Endothelial cell of umbilical vein (primary cell): ENCODE data around the gene CADPS. TPM values are rescaled to one million over a fixed set of nuclear protein-coding genes. Genes with fewer than 3 reads are reported as not detected.

Source experiments
- BruUV-seq: library from RNA; stranded (reverse); fragments of 400-500 nt; replicated peaks from 2 replicates; lab custom pipeline; 2021; lab: Mats Ljungman, UMichigan
- CTCF ChIA-PET: fragments of 300-600, 350-600 bp; sonication (Branson Sonifier 250); formaldehyde crosslinking; loops from one replicate; lab custom pipeline; 2021; ENCODE audit warnings: antibody characterized with exemption, inconsistent platforms; lab: Charles Lee
- POLR2A ChIA-PET: fragments of 300-600, 350-600 bp; sonication (Branson Sonifier 250); formaldehyde crosslinking; loops from one replicate; lab custom pipeline; 2021; ENCODE audit warnings: antibody characterized with exemption, inconsistent platforms; lab: Charles Lee
- DNase-seq: peaks from one replicate; pipeline ENCODE4 v3.0.0-alpha.2; 2011; ENCODE audit warnings: low read depth, low spot score
- FAIRE-seq: peaks from 2 replicates; lab custom pipeline; 2011; peaks lifted over from hg19 to GRCh38; lab: Jason Lieb, UNC
- H2AFZ ChIP-seq: 2 replicates; pipeline ENCODE4 v1.6.0; 2012; ENCODE audit warnings: low read depth, low read length, control low read depth, inconsistent platforms
- H3K27ac ChIP-seq: 2 replicates; pipeline ENCODE4 v1.5.1; 2011; ENCODE audit warnings: low read depth, mild to moderate bottlenecking, control low read depth, low read length, moderate library complexity; ENCODE audit not compliant: insufficient read depth
- H3K27me3 ChIP-seq, 2 experiments: 2 replicates each; pipeline versions ENCODE4 v1.6.0 to v1.6.1; 2011; ENCODE audit warnings: low read length in 2 of 2, mixed read lengths in 1 of 2; ENCODE audit not compliant: control insufficient read depth in 2 of 2, insufficient read depth in 2 of 2
- H3K36me3 ChIP-seq, 2 experiments: 2 replicates in 1 of 2; 3 replicates in 1 of 2; pipeline ENCODE4 v1.5.1; 2011; ENCODE audit warnings: low read length in 2 of 2, mild to moderate bottlenecking in 1 of 2, moderate library complexity in 1 of 2; ENCODE audit not compliant: control insufficient read depth in 2 of 2, insufficient read depth in 2 of 2; ENCODE audit errors: extremely low read depth in 1 of 2
- H3K4me1 ChIP-seq: 3 replicates; pipeline ENCODE4 v1.5.1; 2011; ENCODE audit warnings: mild to moderate bottlenecking, low read length; ENCODE audit not compliant: control insufficient read depth, insufficient read depth; ENCODE audit errors: extremely low read depth
- H3K4me2 ChIP-seq: 2 replicates; pipeline ENCODE4 v1.6.1; 2011; ENCODE audit warnings: low read length, control low read depth, mixed read lengths; ENCODE audit not compliant: insufficient read depth
- H3K4me3 ChIP-seq, 3 experiments: fragments of 200-600 bp in 1 of 3; sonication (generic), shearing (Covaris generic) in 1 of 3; replicated peaks in 1 of 3; 2 replicates each; pipeline ENCODE4 v1.5.1; 2011 to 2016; ENCODE audit warnings: control low read depth in 3 of 3, low read length in 3 of 3, mild to moderate bottlenecking in 2 of 3, inconsistent platforms in 1 of 3, low read depth in 1 of 3, moderate library complexity in 1 of 3; ENCODE audit not compliant: insufficient read depth in 1 of 3
- H3K79me2 ChIP-seq: 2 replicates; pipeline ENCODE4 v1.6.0; 2012; ENCODE audit warnings: low read length, inconsistent platforms; ENCODE audit not compliant: control insufficient read depth, insufficient read depth
- H3K9ac ChIP-seq: replicated peaks from 2 replicates; pipeline ENCODE3; 2011; ENCODE audit warnings: low read length, control low read depth; ENCODE audit not compliant: insufficient read depth; ENCODE audit errors: extremely low read depth
- H3K9me1 ChIP-seq: replicated peaks from 3 replicates; pipeline ENCODE4 v1.6.0; 2011; ENCODE audit warnings: mild to moderate bottlenecking, low read length; ENCODE audit not compliant: control insufficient read depth, insufficient read depth; ENCODE audit errors: extremely low read depth
- H3K9me3 ChIP-seq: replicated peaks from 2 replicates; pipeline ENCODE4 v1.5.1; 2012; ENCODE audit warnings: low read length, inconsistent platforms; ENCODE audit not compliant: control insufficient read depth, insufficient read depth
- H4K20me1 ChIP-seq: replicated peaks from 2 replicates; pipeline ENCODE3; 2011; ENCODE audit warnings: mild to moderate bottlenecking, low read length; ENCODE audit not compliant: control insufficient read depth, insufficient read depth; ENCODE audit errors: extremely low read depth
- CTCF ChIP-seq, 2 donors: IDR thresholded peaks; 1 replicate in 1 of 2; 2 replicates in 1 of 2; pipeline ENCODE4 v1.5.1; 2011; ENCODE audit warnings: low read length in 2 of 2, mild to moderate bottlenecking in 2 of 2, moderate library complexity in 2 of 2, control low read depth in 1 of 2, inconsistent platforms in 1 of 2, low read depth in 1 of 2; ENCODE audit not compliant: insufficient read depth in 1 of 2; ENCODE audit errors: extremely low read depth in 1 of 2
- EZH2 ChIP-seq: IDR thresholded peaks from 2 replicates; pipeline ENCODE4 v1.6.1; 2012; ENCODE audit warnings: borderline replicate concordance, low read depth, mild to moderate bottlenecking, moderate library complexity, low read length, inconsistent platforms; ENCODE audit not compliant: severe bottlenecking
- FOS ChIP-seq: IDR thresholded peaks from 2 replicates; pipeline ENCODE4 v1.6.1; 2011; ENCODE audit warnings: mild to moderate bottlenecking, low read length, moderate library complexity, borderline replicate concordance; ENCODE audit not compliant: insufficient read depth
- GATA2 ChIP-seq: IDR thresholded peaks from 2 replicates; pipeline ENCODE4 v1.7.0; 2011; ENCODE audit warnings: low read depth, mild to moderate bottlenecking, moderate library complexity, mixed read lengths, low read length; ENCODE audit not compliant: insufficient read length, insufficient read depth
- JUN ChIP-seq: IDR thresholded peaks from 2 replicates; pipeline ENCODE4 v1.6.1; 2011; ENCODE audit warnings: borderline replicate concordance, low read depth; ENCODE audit not compliant: insufficient read length, insufficient read depth
- MAX ChIP-seq: IDR thresholded peaks from 2 replicates; pipeline ENCODE4 v1.6.1; 2011; ENCODE audit not compliant: insufficient read depth, insufficient read length
- MYC ChIP-seq: IDR thresholded peaks from one replicate; pipeline ENCODE4 v1.6.1; 2011; ENCODE audit warnings: mild to moderate bottlenecking, low read depth, low read length
- POLR2A ChIP-seq: IDR thresholded peaks from 2 replicates; pipeline ENCODE4 v1.6.1; 2012; ENCODE audit warnings: low read depth, mild to moderate bottlenecking, control low read depth, low read length
- POLR2AphosphoS5 ChIP-seq: IDR thresholded peaks from 2 replicates; pipeline ENCODE4 v1.6.1; 2012; ENCODE audit warnings: low read depth, mild to moderate bottlenecking, control low read depth, low read length, moderate library complexity; ENCODE audit not compliant: insufficient read depth
- dilution Hi-C: fragments of 300-500 bp; cut with MboI; formaldehyde crosslinking; loops from one replicate; pipeline ENCODE4 v1.15.0; 2019; ENCODE audit warnings: low sequenced_read_pairs; ENCODE audit not compliant: extremely low pct_ligation_motif_present
- intact Hi-C: fragments of 100-400 bp; cut with micrococcal nuclease; formaldehyde crosslinking; loops from one replicate; pipeline ENCODE4 v1.10.0; 2022
- polyA plus RNA-seq, 4 experiments: library from polyadenylated mRNA; depleted of rRNA in 3 of 4; stranded (reverse) in 3 of 4; unstranded in 1 of 4; fragments of >200 nt; gene quantifications; 2 replicates each; pipeline versions ENCODE4 v1.2.1 to v1.2.3, GENCODE V29; 2011 to 2012; ENCODE audit warnings: missing spikeins in 1 of 4
- total RNA-seq: library from RNA; stranded (reverse); gene quantifications from 2 replicates; pipeline ENCODE4 v1.2.3, GENCODE V29; 2021

CADPS gene
- total and polyA plus RNA-seq, 2 donors (not counting 3 experiments of a cell fraction or from before 2014, with no cell fraction given): not detected

- Histone ChIP-seq H3K9ac (no peak overlapping the region), H3K4me3 (no peak overlapping the region), H3K9me3 (no peaks in the 10 kb centered on the region), H3K27me3 (no peaks in the 10 kb centered on the region), H3K4me2 (no peak overlapping the region), H3K4me1 (no peaks in the 10 kb centered on the region), H4K20me1 (no peaks in the 10 kb centered on the region), H2AFZ (no peak overlapping the region), H3K9me1 (no peaks in the 10 kb centered on the region), H3K27ac (no peak overlapping the region), H3K79me2 (no peaks in the 10 kb centered on the region), H3K36me3 (no peaks in the 10 kb centered on the region)
- ChIA-PET CTCF (no interaction called here), POLR2A (no interaction called here)
- DNase-seq (no peak), FAIRE-seq (no peak)
- dilution Hi-C loops: no loop called here
- BruUV-seq: no TSS peak
- TF ChIP-seq POLR2A: no peak
- no peak for TF ChIP-seq MAX
- no peak for TF ChIP-seq CTCF (IDR thresholded peaks at IDR 0.05; ENCODE audit: extremely low read depth in 1 of 2, insufficient read depth in 1 of 2, low read depth in 1 of 2, low read length in 2 of 2)
- intact Hi-C loops: no loop called here
These were observed 57.5 kb downstream of the CADPS start for GRCh38 chr3:62817678-62818077.

DNA sequence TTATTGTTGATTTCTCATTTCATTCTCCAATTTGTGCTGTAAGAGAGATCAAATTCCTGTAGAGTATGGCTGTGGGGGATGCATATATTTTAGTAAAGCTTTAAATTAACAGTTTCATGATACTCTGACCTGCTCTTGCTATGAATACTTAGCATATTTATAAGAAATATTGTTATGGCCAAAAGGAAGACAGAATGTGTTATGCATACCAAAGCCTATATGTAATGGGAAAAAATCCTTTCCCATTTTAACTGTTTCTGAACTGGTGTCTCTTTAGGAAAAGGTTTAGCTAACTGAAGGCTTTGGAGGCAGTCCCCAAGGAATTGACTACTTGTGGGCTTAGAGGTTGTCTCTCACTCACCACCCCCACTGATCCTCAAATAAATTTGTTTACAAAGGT is 59.2 kb downstream of the CADPS start:
- H4K20me1 ChIP-seq: no peaks in the 10 kb centered on the region
- intact Hi-C loops: no loop called here
- CTCF ChIA-PET: no interaction called here
- H3K36me3 ChIP-seq: no peaks in the 10 kb centered on the region
- BruUV-seq: no TSS peak
- no peaks in the 10 kb centered on the region for H3K27me3 ChIP-seq
- H3K4me3 ChIP-seq: no peak overlapping the region
- no peaks in the 10 kb centered on the region for H3K79me2 ChIP-seq
- DNase-seq (no peak), FAIRE-seq (no peak)
- H3K9me1 ChIP-seq: no peaks in the 10 kb centered on the region
- no peaks in the 10 kb centered on the region for H3K9me3 ChIP-seq
- no peak overlapping the region for H2AFZ ChIP-seq
- H3K27ac ChIP-seq: no peak overlapping the region
- dilution Hi-C loops: no loop called here
- no peaks in the 10 kb centered on the region for H3K4me1 ChIP-seq
- POLR2A ChIA-PET: no interaction called here
- H3K9ac ChIP-seq: no peak overlapping the region
- TF ChIP-seq EZH2 (no peak), FOS (no peak), POLR2A (no peak), POLR2AphosphoS5 (no peak), MYC (no peak), MAX (no peak), CTCF (IDR thresholded peaks at IDR 0.05; ENCODE audit: extremely low read depth in 1 of 2, insufficient read depth in 1 of 2, low read depth in 1 of 2, low read length in 2 of 2) (no peak), JUN (no peak), GATA2 (no peak)
- H3K4me2 ChIP-seq: no peak overlapping the region
